ENCODE results near the gene GLRA1.
A peak's percentile ranks its signal among the peaks of the same experiment; 100 is the strongest.
"Not testable (repeated sequence)": the region's sequence is repeated elsewhere in the genome, so short reads cannot be mapped to it uniquely, and the experiment has no call there.

The GLRA1 gene

GRCh38 chr5:151921916-151922315 lies 2.7 kb downstream of the GLRA1 start:
- H3K27ac ChIP-seq, result no peak overlapping the region
- DNase-seq (ENCODE audit: low read depth, low spot score), result no peak

- H3K27ac ChIP-seq, result no peak overlapping the region
- no peak for DNase-seq (ENCODE audit: low read depth, low spot score)
Observed at GRCh38 chr5:151917904-151918303, 6.7 kb downstream of the GLRA1 start.

DNA sequence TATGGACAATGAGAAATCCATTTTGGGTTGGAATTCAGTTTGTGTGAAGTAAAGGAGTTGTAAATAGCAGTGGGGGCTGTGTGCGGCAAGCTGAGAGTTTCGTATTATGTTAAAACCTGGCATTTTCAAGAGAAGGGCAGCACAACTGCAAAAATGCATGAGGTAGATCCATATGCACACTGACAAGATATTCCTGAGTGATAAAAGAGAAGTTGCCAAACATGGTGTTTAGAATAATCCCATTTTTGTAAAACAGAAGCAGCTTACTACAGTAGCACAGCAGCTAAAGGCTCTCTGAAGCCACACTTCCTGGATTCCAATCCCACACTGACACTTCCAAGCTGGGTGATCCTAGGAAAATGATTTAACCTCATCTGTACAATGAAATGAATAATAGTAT lies 11.2 kb downstream of the GLRA1 start:
- no peak for DNase-seq (ENCODE audit: low read depth, low spot score)
- H3K27ac ChIP-seq, result no peak overlapping the region

DNA sequence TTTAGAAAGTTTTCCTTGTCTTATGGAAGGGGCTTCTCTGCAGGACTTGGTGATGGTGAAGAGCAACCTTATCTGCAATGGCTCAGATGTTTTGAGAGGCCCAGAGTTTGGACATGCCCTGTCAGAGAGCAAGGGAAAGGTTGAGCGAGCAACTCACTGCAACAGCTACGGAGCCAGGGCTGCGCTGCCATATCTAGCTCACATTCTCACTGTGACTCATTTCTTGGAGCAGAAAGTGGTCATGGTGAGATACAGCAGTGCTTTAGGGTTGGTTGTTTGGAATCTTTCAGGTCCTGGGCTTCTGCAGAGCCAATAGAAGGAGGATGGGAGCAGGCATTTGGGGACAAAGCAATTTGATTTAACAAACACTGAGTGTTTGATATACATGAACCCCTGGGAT lies 12.3 kb downstream of the GLRA1 start:
- DNase-seq (ENCODE audit: low read depth, low spot score), result no peak
- H3K27ac ChIP-seq, result no peak overlapping the region

DNA sequence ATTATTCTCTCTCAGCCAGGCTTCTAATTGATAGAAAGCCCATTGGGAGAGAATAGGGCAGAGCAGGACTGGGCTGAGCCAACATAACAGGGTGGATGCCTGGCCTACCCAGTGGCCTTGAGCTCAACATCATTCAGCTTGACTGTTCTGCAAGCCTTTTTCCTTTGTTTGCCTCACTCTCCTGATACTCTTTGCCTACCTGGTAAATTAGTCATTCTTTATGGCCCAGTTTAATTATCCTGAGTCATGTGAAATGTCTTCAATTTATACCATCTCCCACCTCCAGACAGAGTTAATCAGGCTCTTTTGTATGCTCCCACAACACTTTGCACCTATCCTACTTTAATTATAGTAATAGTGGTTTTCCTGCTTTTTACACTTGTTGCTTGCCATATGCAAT lies 13.6 kb downstream of the GLRA1 start:
- DNase-seq (ENCODE audit: low read depth, low spot score), result peak; percentile 41
- no peak overlapping the region for H3K27ac ChIP-seq

- no peak for DNase-seq (ENCODE audit: low read depth, low spot score)
- H3K27ac ChIP-seq, result no peak overlapping the region
Observed at GRCh38 chr5:151909628-151910027, 15.0 kb downstream of the GLRA1 start.

GRCh38 chr5:151906246-151906645 lies 18.4 kb downstream of the GLRA1 start:
- no peak overlapping the region for H3K27ac ChIP-seq
- DNase-seq (ENCODE audit: low read depth, low spot score), result no peak

DNA sequence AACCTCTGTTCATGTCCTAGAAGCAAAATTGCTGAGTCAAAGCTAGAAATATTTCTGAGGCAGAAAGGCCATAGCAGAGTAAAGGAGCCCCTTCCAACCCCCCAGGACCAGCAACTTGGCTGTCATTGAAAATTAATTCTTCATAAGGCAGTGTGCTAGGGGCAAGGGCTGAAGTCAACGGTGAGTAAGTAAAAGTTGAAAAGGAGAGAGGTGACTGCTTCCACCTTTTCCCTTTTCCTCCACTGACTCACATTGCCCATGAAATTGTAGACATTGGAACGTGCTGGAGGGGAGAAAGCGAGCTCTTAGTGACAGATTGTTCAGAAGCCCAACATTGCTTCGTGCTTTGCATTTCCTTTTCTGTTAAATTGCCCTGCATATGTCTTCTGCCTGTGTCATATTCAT lies 19.1 kb downstream of the GLRA1 start:
- no peak for DNase-seq (ENCODE audit: low read depth, low spot score)
- peak overlapping the region; percentile 6 for H3K27ac ChIP-seq

DNA sequence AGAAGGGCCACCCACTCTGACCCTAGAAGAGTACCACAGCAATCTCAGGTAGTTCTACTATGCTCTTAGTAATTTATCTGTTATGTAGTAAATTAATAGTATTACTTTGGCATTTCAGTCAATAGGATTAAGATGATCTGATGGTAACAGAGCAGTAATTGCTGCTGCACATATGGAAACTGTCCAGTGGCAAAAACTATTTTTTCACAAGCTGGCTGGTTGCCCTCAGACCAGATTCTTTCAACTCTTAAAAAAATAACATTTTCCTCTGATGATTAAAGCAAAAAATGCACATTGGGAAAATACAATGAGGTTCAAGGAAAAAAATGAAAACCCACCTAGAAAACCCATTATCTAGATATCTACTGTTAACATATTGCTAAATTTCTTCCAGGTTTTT lies 19.7 kb downstream of the GLRA1 start:
- no peak overlapping the region for H3K27ac ChIP-seq
- DNase-seq (ENCODE audit: low read depth, low spot score), result no peak

DNA sequence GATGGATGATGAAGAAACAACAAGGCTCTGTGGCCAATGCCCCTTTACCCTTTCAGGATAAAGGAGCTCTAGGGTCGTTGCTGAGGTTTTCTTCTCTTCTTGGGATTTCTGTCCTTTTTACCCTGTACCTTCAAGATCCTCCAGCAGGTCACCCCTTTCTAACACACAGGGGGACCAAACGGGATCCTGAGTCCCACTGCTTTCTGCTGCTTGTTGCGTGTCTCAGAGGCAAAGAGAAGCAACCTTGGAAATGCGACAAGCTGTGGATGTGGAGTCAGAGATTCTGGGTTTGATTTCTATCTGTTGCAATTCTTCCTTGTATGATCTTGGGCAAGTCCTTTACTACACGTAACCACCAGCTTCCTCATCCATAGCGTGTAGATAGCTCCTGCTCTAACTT lies 20.5 kb downstream of the GLRA1 start:
- no peak overlapping the region for H3K27ac ChIP-seq
- DNase-seq (ENCODE audit: low read depth, low spot score), result no peak

DNA sequence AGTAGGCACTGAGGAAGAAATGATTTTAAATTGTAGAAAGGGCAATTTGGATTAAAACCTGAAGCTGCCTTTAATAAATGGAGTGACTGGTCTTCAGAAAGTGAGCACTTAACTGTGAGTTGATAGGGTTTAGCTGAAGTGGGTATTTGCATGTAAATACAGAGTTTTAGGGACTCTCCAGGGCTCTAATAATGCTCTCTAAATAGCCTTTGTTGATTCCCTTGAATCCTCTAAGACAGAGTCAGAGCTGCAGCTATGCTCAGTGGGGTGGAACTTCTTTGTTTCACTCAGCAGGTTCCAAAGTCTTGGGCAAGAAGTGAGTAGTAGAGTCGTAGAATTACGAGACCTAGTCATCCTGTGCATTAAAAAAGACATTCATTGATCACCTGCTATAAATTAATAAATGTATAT lies 21.4 kb downstream of the GLRA1 start:
- H3K27ac ChIP-seq, result no peak overlapping the region
- no peak for DNase-seq (ENCODE audit: low read depth, low spot score)

GRCh38 chr5:151902215-151902614 lies 22.4 kb downstream of the GLRA1 start:
- DNase-seq (ENCODE audit: low read depth, low spot score), result no peak
- H3K27ac ChIP-seq, result no peak overlapping the region

DNA sequence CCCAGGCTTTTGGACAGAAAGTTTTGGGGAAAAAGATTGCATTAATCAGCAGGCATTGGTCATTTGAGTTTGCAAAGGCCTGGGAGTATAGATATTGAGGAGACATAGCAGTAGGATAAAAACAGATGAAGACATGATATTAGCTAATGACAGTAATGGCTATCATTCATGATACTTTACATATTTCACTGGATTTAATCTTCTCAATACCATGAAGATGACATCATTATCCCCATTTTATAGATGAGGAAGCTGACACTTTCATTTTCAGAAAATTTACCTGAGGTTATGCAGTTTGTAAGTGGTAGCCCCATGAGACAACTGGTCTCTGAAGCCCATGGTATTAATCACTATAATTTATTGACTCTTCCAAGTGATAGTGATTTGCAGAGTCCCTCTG lies 23.0 kb downstream of the GLRA1 start:
- DNase-seq (ENCODE audit: low read depth, low spot score), result no peak
- no peak overlapping the region for H3K27ac ChIP-seq

DNA sequence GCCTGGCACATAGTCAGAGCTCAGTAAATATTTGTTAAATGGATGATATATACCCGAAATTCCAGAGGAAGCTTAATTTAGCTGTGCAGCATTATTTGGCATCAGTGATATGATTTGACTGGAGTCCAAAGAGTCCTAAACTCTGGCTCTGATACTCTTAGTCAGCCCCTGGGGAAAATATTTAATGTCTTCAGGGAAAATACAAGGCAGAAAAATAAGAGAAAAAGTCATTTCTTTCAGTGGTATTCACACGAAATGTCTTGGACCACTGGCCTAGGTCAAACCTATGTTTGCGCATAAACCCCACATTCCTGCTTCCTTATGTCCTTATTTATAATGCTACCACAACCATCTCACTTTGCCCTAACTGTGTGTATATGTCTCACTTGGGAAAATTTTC lies 23.8 kb downstream of the GLRA1 start:
- no peak overlapping the region for H3K27ac ChIP-seq
- no peak for DNase-seq (ENCODE audit: low read depth, low spot score)

GRCh38 chr5:151899399-151899798 lies 25.3 kb downstream of the GLRA1 start:
- no peak for DNase-seq (ENCODE audit: low read depth, low spot score)
- no peak overlapping the region for H3K27ac ChIP-seq

DNA sequence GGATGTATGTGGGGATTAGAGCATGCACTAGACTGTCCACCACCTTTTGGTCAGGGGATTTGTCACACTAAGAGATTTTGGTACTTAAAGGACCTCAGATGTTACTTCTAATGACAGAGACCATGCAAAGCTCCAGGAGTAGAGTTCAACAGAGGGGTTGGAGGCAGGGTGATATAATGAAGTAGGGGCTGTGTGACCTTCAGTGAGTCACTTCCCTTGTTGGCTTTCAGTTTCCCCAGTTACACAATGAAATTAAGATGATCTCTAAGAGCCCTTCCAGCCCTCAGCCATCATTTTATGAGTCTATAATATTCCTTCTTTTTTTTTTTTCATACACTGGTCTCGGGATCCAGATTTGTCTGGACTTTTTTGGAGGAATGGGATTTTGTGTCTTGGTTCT lies 26.8 kb downstream of the GLRA1 start:
- H3K27ac ChIP-seq, result no peak overlapping the region
- no peak for DNase-seq (ENCODE audit: low read depth, low spot score)

DNA sequence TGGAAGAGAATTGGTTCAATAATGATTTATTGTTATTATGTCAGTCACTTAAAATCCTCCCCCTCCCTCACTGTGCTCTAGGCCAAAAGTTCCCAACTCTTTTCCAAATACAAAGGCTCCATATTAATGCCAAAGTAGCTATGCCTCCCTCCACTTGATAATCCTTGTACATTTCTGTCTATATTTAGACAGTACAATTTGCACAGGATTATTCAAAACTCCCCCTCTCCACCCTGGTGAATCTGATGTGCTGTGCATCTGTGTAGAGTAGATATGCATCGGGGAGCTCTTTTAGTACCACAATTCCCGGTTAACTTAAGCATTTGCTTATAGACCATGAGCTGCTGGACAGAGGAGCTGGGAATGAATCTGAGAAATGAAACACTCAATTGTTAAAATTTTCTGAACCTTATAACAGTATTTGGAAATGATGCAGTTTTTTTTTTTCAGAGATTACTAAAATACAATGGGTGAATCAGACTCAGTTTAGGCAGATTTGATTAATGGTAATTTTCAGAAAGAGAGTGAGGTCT lies 27.6 kb downstream of the GLRA1 start:
- DNase-seq (ENCODE audit: low read depth, low spot score), result no peak
- peak overlapping the region; percentile 51 for H3K27ac ChIP-seq

DNA sequence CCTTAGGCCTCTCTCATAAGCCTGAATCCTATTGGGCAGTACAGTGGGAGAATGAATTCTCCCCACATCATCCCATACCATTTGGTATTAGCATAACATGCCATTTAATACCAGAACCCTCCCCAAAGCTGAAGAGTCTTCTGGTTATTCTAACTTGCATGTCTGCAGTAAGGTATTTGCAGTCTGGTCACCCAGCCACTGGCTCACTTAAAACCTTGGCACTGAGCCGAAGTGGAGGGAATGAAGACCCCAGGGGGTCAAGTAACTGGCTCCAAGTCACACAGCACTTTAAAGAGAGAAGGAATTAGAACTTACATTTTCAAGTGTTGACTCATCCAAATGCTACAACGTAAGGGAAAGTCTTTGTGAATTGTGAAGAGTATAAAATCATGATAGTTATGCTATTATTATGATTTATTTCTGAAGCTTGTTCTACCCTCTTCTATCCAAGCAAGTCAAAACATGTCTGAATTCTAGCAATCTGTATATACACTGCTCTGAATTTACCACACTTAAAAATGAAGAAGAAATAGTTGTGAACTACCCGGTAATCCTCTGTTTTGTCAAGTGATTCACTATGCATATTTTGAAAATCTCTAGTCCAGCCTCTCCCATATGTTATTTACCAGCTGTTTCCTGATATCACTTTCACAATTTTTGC lies 28.5 kb downstream of the GLRA1 start:
- peak overlapping the region; percentile 51 for H3K27ac ChIP-seq
- DNase-seq (ENCODE audit: low read depth, low spot score), result peak; percentile 50

DNA sequence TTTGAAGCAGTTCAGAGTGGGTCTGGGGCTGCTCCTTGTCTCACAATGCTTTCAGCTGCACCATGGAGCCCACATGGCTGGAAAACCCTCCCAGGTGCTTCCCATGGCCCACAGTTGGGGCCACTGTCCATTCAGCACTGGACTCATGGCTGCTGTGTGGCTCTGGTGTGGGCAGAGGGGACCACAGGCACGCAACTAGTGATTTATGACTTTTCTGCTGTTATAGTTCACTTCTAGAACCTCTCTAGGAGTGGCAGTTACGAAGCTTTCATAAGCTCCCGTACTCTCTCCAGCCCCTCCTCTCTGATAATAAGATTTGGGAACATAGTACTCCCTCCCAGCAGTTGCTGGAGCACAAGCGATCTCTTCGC lies 29.0 kb downstream of the GLRA1 start:
- H3K27ac ChIP-seq, result peak overlapping the region; percentile 51
- no peak for DNase-seq (ENCODE audit: low read depth, low spot score)

GRCh38 chr5:151893485-151893884 lies 31.2 kb downstream of the GLRA1 start:
- not testable (repeated sequence) for DNase-seq (ENCODE audit: low read depth, low spot score); H3K27ac ChIP-seq

GRCh38 chr5:151892393-151892792 lies 32.3 kb downstream of the GLRA1 start:
- no peak for DNase-seq (ENCODE audit: low read depth, low spot score)
- H3K27ac ChIP-seq, result no peak overlapping the region

GRCh38 chr5:151890299-151890698 lies 34.4 kb downstream of the GLRA1 start:
- DNase-seq (ENCODE audit: low read depth, low spot score), result no peak
- no peak overlapping the region for H3K27ac ChIP-seq

GRCh38 chr5:151889614-151890013 lies 35.0 kb downstream of the GLRA1 start:
- no peak overlapping the region for H3K27ac ChIP-seq
- DNase-seq (ENCODE audit: low read depth, low spot score), result no peak

Measured in epithelial cell of prostate (primary cell).